Subcutaneous adipose tissue (tissue), 4 donors: ENCODE measurements around the gene SERGEF. TPM values are rescaled to one million over a fixed set of nuclear protein-coding genes. Genes with fewer than 3 reads are reported as not detected.

Experiments used
- total RNA-seq, 4 donors: library from RNA; depleted of rRNA; stranded (reverse); fragments of >200 nt; gene quantifications; one replicate each; pipeline ENCODE4 v1.1.0, GENCODE V29; 2016
- TF ChIP-seq, protein P1 (sequence below): fragments of 450-650 bp; IDR thresholded peaks from one replicate; pipeline ENCODE4 v1.5.1; 2016; ENCODE audit warnings: low read depth, mild to moderate bottlenecking, control low read depth, antibody characterized with exemption, moderate library complexity

SERGEF gene
- total RNA-seq, 4 donors from 2014 or later, result 22.2 to 27.9 (median 26.1) TPM

DNA sequence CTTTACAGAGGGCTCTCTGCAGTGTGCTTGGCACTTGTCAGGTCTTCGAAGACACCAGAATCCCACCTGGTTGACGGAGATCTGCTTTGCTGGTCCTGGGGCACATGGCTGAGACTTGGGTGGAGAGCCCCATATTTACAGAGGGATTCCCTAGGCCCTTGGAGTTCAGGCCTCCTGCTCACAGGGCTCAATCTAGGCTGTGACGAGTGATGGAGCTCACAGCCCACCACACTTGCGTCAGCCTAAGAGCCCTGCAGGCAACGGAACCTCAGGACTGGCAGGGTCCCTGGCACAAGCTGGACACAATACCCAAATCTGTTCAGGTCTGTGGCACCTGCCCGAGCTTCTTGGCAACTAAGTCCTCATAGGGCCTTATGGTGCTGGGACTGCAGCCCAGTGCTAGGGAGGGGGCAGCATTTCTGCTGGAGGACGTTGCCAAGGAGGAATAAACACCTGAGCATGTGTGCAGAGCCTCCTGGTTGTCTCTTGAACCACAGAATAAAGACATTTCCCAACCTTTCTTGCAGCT is 219.1 kb downstream of the SERGEF start:
- TF ChIP-seq, protein P1, sequence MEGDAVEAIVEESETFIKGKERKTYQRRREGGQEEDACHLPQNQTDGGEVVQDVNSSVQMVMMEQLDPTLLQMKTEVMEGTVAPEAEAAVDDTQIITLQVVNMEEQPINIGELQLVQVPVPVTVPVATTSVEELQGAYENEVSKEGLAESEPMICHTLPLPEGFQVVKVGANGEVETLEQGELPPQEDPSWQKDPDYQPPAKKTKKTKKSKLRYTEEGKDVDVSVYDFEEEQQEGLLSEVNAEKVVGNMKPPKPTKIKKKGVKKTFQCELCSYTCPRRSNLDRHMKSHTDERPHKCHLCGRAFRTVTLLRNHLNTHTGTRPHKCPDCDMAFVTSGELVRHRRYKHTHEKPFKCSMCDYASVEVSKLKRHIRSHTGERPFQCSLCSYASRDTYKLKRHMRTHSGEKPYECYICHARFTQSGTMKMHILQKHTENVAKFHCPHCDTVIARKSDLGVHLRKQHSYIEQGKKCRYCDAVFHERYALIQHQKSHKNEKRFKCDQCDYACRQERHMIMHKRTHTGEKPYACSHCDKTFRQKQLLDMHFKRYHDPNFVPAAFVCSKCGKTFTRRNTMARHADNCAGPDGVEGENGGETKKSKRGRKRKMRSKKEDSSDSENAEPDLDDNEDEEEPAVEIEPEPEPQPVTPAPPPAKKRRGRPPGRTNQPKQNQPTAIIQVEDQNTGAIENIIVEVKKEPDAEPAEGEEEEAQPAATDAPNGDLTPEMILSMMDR, result no peak

DNA sequence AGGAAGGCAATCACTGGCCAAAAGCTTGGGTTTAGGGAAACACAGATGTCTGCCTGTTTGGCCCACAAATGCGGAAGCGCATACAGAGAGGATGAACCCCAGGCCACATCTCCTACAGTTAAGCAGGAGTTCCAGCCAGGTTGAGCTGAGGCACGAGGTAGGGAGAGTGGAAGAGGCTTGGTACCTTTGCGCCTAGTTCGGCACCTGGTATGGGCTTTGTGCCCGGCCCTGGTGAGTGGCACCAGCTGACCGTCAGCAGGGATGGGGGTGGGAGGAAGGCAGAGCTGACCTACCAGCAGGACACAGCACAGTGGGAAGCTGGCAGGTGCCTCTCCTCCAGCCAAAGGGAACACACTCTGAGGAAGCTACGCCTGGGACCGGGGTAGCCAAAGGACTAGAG is 220.7 kb downstream of the SERGEF start:
- TF ChIP-seq, protein P1, result no peak

DNA sequence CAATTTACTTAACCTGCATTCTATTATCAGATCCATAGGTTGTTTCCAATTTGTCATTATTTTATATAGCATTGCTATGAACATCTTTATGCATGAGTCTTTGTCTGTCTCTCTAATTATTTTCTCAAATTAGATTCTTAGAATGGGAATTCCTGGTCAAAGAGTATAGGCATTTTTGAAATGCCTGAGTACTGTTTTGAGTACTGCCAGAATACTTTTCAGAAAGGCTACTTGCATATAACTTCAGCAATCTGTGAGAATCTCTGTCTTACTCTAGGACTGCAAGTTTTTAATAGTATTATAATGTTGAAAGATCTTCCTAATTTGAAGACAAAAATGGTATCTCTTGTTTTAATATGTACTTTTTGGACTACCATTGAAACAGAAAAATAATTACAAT is 221.7 kb downstream of the SERGEF start:
- TF ChIP-seq, protein P1, result no peak

DNA sequence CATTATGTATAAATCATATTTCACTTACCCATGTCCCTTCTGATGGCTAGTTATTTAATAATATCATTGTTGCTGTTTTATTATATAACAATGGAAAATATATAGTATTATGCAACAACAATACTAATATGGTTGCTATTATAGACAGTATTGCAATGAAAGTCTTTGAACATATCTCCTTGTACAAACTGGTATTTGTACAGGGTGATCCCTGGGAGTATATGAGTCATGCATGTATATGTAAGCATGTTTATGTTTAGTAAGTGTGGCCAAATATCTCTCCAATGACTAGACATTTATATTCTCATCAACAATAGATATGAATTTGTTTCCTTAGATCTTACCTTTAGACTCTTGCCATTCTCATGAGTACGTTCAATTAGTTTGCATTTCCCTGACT is 222.4 kb downstream of the SERGEF start:
- TF ChIP-seq, protein P1, result no peak

DNA sequence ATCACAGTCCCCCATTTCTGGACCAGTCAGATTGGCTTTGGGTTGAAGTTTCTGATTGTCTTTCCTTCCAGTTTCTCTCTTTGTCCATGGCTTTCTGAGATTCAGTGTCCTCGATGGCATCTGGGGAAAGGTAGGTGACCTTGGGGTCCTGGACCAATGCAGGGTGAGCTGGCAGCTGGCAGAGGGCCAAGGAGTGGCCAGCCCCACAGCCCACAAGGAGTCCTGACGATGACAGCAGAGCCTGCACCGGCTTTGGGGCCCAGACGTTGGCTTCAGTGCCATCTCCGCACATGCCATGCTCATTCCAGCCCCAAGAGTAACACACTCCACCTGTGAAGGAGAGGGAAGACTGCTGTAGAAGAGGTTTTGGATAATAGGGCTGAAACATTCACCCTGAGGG is 224.8 kb downstream of the SERGEF start:
- TF ChIP-seq, protein P1, result no peak

- TF ChIP-seq, protein P1, result no peak
Observed at GRCh38 chr11:17786824-17787525, 225.9 kb downstream of the SERGEF start.

DNA sequence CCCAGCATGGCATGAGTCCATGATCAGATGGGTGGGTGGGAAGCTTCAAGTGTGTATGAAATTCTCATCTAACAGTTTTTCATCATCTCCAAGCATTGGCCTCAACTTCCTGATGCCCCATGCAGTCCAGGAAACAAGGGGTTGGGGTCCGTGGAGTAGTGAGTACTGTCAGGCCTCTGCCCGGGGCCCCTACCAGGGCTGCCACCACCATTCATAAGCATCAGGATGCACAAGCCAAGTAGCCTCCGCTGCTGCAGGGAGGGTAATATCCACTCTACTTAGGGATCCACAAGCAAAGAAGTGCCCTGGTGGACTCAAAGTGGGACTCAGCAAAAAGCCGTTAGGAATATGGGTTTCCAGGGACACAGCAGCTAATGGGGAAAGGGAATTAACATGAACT is 229.0 kb downstream of the SERGEF start:
- TF ChIP-seq, protein P1, result no peak
